ENCODE data around the gene PSME3IP1.

The PSME3IP1 gene

GRCh38 chr16:57216968-57217367 lies 31.1 kb upstream of the PSME3IP1 start:
- no peak overlapping the region for H3K27ac Mint-ChIP-seq
- no peaks in the 10 kb centered on the region for H3K4me1 Mint-ChIP-seq
- H3K36me3 Mint-ChIP-seq (ENCODE audit: low read depth) = peaks cover 94% of the 10 kb centered on the region
- peaks cover 28% of the 10 kb centered on the region for H3K9me3 Mint-ChIP-seq
- H3K4me3 Mint-ChIP-seq = no peak overlapping the region
- no peaks in the 10 kb centered on the region for H3K27me3 Mint-ChIP-seq (ENCODE audit: low read depth)
- no peak for TF ChIP-seq CTCF (IDR thresholded peaks at IDR 0.05; ENCODE audit: unreplicated experiment in 3 of 3)

GRCh38 chr16:57213462-57213861 lies 27.6 kb upstream of the PSME3IP1 start:
- TF ChIP-seq CTCF (IDR thresholded peaks at IDR 0.05; ENCODE audit: unreplicated experiment in 3 of 3) = no peak
- no peak overlapping the region for H3K27ac Mint-ChIP-seq
- peaks cover 86% of the 10 kb centered on the region for H3K36me3 Mint-ChIP-seq (ENCODE audit: low read depth)
- H3K4me1 Mint-ChIP-seq = no peaks in the 10 kb centered on the region
- no peaks in the 10 kb centered on the region for H3K27me3 Mint-ChIP-seq (ENCODE audit: low read depth)
- no peak overlapping the region for H3K4me3 Mint-ChIP-seq
- H3K9me3 Mint-ChIP-seq = peaks cover 14% of the 10 kb centered on the region

- Mint-ChIP-seq H3K36me3 (ENCODE audit: low read depth) (peaks cover 83% of the 10 kb centered on the region), H3K27me3 (ENCODE audit: low read depth) (no peaks in the 10 kb centered on the region), H3K4me3 (no peak overlapping the region), H3K4me1 (no peaks in the 10 kb centered on the region), H3K27ac (no peak overlapping the region), H3K9me3 (no peaks in the 10 kb centered on the region)
- no peak for TF ChIP-seq CTCF (IDR thresholded peaks at IDR 0.05; ENCODE audit: unreplicated experiment in 3 of 3)
These were observed 23.9 kb upstream of the PSME3IP1 start for GRCh38 chr16:57209780-57210179.

- Mint-ChIP-seq H3K9me3 (no peaks in the 10 kb centered on the region), H3K36me3 (ENCODE audit: low read depth) (peaks cover 78% of the 10 kb centered on the region), H3K27ac (no peak overlapping the region), H3K4me1 (no peaks in the 10 kb centered on the region), H3K4me3 (no peak overlapping the region), H3K27me3 (ENCODE audit: low read depth) (no peaks in the 10 kb centered on the region)
- TF ChIP-seq CTCF (IDR thresholded peaks at IDR 0.05; ENCODE audit: unreplicated experiment in 3 of 3) = no peak
These were observed 23.1 kb upstream of the PSME3IP1 start for GRCh38 chr16:57208926-57209325.

GRCh38 chr16:57204675-57205074 lies 18.8 kb upstream of the PSME3IP1 start:
- no peaks in the 10 kb centered on the region for H3K4me1 Mint-ChIP-seq
- H3K9me3 Mint-ChIP-seq = peaks cover 2% of the 10 kb centered on the region
- no peak for TF ChIP-seq CTCF (IDR thresholded peaks at IDR 0.05; ENCODE audit: unreplicated experiment in 3 of 3)
- H3K27me3 Mint-ChIP-seq (ENCODE audit: low read depth) = no peaks in the 10 kb centered on the region
- H3K27ac Mint-ChIP-seq = no peak overlapping the region
- H3K36me3 Mint-ChIP-seq (ENCODE audit: low read depth) = peaks cover 59% of the 10 kb centered on the region
- no peak overlapping the region for H3K4me3 Mint-ChIP-seq

- Mint-ChIP-seq H3K36me3 (ENCODE audit: low read depth) (peaks cover 64% of the 10 kb centered on the region), H3K27me3 (ENCODE audit: low read depth) (no peaks in the 10 kb centered on the region), H3K4me1 (no peaks in the 10 kb centered on the region), H3K4me3 (no peak overlapping the region), H3K27ac (no peak overlapping the region), H3K9me3 (peaks cover 8% of the 10 kb centered on the region)
- no peak for TF ChIP-seq CTCF (IDR thresholded peaks at IDR 0.05; ENCODE audit: unreplicated experiment in 3 of 3)
These were observed 17.6 kb upstream of the PSME3IP1 start for GRCh38 chr16:57203451-57203850.

Data from nephron (organoid).